NCI-H2227 (cell line): Measurements from ENCODE around the gene MMP11.

Experiments used
- DNase-seq: peaks from one replicate; lab custom pipeline; 2025; ENCODE audit not compliant: unreplicated experiment; lab: John Stamatoyannopoulos, UW

The MMP11 gene

DNA sequence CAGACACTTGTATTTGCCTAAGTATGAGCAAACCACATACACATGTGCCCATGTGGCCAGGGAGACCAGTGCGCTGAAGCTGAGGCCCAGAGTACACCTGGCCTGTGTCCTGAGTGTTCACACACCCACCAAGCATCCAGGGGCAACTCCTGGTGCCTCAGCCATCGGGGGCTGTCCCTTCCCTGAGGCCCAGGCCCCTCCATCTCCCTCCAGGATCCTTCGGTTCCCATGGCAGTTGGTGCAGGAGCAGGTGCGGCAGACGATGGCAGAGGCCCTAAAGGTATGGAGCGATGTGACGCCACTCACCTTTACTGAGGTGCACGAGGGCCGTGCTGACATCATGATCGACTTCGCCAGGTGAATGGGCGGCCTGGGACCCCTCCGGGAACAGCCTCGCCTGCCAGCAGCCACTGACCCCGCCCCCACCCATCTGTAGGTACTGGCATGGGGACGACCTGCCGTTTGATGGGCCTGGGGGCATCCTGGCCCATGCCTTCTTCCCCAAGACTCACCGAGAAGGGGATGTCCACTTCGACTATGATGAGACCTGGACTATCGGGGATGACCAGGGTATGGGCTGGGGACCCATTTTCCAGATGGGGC lies 7.6 kb downstream of the MMP11 start:
- no peak for DNase-seq

DNA sequence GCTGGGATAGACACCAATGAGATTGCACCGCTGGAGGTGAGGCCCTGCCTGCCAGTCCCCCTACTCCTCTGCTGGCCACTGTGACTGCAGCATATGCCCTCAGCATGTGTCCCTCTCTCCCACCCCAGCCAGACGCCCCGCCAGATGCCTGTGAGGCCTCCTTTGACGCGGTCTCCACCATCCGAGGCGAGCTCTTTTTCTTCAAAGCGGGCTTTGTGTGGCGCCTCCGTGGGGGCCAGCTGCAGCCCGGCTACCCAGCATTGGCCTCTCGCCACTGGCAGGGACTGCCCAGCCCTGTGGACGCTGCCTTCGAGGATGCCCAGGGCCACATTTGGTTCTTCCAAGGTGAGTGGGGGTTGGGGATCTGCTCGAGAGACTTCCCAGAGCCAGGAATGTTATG lies 8.4 kb downstream of the MMP11 start:
- DNase-seq = no peak

DNA sequence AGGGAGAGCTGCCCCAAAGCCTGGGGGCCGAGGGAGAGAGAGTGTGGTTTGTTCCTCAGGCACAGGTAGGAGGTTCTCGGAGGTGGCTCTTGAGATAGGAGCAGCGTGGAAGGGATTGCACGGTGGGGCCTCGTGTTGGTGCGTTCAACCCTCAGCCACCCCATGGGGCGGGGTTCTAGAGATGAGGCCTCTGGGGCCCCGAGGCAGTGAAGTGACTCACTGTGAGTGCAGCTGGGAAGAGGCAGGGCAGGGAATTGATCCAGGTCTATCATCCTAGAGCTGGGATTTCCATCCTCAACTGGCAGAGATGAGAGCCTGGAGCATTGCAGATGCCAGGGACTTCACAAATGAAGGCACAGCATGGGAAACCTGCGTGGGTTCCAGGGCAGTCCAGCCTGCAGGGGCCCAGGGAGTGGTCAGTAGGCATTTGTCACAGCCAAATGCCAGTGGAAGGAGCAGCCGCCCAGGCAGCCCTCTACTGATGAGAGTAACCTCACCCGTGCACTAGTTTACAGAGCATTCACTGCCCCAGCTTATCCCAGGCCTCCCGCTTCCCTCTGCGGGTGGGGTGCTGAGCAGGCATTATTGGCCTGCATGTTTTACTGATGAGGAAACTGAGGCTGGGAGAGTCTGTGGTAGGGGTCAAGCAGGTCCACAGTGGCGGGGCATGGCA lies 9.0 kb downstream of the MMP11 start:
- no peak for DNase-seq

DNA sequence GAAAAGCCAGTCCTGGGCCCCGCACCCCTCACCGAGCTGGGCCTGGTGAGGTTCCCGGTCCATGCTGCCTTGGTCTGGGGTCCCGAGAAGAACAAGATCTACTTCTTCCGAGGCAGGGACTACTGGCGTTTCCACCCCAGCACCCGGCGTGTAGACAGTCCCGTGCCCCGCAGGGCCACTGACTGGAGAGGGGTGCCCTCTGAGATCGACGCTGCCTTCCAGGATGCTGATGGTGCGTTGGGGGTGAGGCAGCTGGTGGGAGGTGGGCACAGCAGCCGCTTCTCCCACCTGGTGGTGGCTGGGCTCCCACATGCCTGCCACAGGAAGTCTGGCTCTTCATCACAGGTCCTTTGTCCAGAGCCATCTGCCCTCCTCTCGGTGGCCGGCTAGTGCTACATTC lies 9.6 kb downstream of the MMP11 start:
- no peak for DNase-seq

DNA sequence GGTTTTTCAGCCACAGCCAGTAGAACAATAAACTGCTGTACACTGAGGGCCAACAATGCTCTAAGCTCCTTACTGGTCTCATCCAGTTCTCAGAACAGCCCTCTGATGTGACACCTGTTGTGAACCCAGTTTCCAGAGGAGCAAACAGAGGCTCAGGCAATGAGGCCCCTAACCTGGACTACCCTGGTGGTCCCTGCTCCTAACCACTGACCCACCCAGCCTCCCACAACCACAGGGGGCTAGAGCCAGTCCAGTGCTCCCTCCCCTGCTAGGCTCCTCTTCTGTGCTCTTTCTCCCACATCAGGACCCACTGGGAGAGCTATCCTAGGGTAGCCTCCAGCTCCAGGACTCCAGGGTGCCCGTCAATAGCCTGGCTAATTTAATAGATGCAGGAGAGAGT lies 10.1 kb downstream of the MMP11 start:
- DNase-seq = no peak

DNA sequence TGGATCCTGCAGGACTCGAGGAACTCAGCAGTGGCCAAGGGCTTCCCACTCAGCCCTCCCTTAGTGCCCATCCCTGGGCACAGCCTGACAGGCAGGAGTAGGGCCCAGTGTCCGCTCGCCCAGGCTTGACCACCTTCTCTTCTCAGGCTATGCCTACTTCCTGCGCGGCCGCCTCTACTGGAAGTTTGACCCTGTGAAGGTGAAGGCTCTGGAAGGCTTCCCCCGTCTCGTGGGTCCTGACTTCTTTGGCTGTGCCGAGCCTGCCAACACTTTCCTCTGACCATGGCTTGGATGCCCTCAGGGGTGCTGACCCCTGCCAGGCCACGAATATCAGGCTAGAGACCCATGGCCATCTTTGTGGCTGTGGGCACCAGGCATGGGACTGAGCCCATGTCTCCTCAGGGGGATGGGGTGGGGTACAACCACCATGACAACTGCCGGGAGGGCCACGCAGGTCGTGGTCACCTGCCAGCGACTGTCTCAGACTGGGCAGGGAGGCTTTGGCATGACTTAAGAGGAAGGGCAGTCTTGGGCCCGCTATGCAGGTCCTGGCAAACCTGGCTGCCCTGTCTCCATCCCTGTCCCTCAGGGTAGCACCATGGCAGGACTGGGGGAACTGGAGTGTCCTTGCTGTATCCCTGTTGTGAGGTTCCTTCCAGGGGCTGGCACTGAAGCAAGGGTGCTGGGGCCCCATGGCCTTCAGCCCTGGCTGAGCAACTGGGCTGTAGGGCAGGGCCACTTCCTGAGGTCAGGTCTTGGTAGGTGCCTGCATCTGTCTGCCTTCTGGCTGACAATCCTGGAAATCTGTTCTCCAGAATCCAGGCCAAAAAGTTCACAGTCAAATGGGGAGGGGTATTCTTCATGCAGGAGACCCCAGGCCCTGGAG lies 10.9 kb downstream of the MMP11 start:
- DNase-seq = no peak

DNA sequence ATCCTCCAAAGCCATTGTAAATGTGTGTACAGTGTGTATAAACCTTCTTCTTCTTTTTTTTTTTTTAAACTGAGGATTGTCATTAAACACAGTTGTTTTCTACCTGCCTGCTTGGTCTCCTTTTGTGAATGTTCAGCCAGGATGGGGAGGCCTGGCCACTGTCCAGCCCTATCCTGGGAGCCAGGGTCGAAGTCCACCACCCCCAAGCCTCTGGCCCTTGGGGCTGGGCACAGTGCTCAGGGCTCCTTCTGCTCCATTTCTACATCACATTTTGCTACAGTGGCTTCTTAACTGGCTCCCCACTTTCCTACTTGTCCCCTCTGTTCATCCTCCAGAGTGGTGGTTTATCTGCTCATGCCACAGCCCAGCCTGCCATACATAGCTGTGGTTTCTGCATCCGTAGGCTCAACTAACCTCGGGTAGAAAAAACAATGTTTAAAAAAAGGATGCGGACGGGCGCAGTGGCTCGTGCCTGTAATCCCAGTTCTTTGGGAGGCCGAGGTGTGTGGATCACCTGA lies 11.6 kb downstream of the MMP11 start:
- DNase-seq = no peak

DNA sequence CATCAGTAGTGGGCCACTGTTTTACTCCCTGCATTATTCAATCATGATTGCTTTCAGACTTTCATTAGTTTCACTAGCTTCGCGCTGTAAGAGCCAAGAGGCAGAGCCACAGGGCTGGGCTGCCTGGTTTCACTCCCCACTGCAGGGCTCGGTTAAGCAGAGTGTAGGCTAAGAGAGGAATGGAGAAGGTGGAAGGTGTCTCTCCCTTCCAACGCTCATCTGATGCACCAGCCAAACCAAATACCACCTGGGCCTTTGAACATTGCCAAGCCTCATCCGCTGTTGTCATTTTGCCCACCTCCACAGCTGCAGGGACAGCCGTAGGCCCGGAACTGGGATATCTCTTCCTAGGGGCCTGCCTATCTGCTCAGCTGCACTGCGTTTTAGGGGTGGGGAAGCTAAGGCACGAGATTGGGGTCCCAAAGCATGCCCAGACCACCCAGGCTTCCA lies 13.6 kb downstream of the MMP11 start:
- DNase-seq = no peak

DNA sequence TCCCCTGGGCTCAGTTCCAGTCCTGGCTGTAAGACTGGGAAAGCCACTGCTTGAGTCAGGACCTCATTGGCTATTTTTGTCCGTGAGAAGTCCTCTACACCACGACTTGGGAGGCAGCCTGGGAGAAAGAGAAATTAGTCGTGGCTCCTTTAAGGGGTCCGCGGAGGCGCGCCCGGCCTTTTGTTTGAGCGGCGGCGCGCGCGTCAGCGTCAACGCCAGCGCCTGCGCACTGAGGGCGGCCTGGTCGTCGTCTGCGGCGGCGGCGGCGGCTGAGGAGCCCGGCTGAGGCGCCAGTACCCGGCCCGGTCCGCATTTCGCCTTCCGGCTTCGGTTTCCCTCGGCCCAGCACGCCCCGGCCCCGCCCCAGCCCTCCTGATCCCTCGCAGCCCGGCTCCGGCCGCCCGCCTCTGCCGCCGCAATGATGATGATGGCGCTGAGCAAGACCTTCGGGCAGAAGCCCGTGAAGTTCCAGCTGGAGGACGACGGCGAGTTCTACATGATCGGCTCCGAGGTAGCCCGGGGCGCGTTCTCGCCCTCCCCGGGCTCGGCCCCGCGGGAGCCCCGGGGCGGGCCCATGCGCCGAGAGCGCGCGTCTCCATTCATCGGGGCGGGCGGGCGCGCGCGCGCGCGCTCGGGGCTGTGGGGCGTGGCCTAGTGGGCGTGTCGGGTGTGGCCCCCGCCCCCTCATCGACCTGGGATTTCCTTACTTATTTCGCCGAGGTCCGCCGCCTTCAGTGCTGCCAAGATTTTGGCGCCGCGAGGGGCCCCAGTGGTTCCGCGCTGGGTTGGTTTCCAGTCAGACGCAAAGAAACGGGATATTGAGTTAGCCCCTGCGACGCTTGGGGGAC lies 14.3 kb downstream of the MMP11 start, which contains the start of gene SMARCB1:
SMARCB1 (plus strand) TSS at position 215 of the 848 bp plus-strand sequence; CDS start at position 419, 204 bp downstream.
- DNase-seq = peak; percentile 91

DNA sequence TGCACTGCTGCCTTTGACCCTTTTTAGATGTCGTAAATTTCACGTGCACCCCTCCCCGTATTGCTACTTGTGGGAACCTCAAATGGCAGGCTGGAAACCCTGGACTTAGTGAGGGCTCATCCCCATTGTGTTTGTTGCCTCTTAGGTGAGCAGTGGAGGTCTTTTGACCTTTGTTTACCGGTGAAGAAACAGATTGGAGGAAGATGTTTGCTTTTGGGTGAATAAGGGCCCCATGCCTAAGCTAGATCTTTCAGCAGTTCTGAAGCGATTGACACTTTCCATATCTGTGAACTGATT lies 14.9 kb downstream of the MMP11 start:
- DNase-seq = no peak

DNA sequence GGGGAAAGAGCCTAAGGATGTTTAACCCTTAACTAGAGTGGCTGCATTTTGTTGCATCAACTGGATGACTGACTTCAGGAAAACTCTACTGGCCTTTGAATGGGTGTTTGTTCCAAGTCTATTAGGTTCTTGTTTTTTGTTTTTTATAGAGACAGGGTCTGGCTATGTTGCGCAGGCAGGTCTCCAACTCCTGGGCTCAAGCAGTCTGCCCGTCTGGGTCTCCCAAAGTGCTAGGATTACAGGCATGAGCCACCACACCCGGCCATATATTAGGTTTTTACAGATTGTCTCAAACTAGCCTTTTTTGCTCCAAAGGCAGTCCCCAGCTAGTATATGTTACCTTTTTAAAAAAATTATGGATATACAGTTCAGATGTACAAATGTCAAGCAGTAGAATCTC lies 15.3 kb downstream of the MMP11 start:
- DNase-seq = no peak

DNA sequence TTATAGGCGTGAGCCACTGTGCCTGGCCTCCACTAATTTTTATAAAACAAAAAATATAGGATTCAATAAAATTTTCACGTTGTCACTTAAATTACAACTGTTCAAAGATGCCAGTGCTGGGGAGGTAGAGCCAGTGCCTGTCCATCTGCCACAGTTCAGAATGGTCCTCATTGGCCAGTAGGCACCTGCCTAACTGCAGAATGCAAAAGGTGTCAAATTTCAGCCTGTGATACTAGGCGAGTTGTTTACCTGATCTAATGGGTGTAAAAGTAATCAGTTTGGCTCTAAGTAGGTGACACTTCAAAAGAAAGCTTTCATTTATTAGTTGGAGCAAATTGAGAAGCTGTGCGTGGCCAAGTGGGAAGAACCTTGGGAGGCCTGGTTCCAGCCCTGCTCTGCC lies 16.5 kb downstream of the MMP11 start:
- DNase-seq = no peak

DNA sequence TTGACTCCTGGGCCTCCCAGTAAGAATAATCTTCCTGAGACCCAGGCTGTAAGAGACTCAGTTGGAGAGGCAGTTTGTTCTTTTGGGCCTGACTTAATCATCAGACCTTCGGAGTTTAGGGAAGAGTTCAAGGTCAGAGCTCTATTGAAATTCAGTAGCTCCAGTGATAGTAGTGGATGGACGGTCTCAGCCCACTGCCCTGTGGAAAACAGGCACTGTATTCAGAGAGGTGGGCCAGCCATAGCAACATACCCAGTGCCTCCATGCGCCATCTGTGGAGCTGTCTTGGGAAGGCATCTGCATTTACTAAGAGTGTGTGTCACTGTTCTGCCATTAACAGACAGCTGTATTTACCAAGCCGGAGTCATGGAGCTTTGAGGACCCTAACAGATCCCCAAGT lies 17.0 kb downstream of the MMP11 start:
- DNase-seq = peak; percentile 39

DNA sequence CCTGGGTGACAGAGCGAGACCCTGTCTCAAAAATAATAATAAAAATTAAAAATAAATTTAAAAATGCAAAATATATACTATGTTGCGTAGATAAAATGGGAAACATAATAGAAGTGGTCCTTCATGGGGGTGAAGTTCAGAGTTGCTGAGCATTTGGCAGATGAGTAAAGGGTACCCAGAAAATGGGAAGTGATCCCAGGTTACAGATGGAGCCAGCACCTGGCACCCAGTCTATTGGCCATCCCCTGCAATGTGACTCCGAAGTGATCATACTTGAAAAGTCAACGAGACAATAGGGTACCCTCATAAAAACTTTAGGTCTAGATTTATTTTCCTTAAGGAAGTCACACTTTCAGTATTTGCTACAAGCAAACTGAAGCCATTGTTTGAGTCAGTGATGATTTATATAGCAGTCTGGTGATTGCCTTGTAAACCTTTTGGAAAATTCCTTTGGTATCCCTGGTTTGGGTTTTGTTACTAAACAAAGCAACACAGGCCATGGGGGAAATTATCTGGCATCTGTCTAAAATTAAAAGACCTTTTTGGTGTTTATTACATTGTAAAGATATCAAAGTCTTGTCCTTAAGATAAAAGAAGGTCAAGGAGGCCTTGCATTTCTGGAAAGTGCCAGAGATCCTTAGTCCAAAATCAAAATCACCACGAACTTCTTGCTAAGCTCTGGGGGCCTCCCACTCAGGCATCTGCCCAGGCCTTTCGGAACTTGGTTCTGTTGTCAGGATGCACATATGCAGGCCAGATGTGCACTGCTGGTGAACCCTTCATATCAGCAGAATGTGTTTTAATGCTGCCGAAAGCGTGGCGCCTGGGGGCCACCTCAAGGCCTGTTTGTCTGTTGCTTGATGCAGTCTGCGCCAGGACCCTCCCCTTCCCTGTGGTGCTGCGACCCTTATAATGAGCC lies 18.4 kb downstream of the MMP11 start:
- DNase-seq = no peak

DNA sequence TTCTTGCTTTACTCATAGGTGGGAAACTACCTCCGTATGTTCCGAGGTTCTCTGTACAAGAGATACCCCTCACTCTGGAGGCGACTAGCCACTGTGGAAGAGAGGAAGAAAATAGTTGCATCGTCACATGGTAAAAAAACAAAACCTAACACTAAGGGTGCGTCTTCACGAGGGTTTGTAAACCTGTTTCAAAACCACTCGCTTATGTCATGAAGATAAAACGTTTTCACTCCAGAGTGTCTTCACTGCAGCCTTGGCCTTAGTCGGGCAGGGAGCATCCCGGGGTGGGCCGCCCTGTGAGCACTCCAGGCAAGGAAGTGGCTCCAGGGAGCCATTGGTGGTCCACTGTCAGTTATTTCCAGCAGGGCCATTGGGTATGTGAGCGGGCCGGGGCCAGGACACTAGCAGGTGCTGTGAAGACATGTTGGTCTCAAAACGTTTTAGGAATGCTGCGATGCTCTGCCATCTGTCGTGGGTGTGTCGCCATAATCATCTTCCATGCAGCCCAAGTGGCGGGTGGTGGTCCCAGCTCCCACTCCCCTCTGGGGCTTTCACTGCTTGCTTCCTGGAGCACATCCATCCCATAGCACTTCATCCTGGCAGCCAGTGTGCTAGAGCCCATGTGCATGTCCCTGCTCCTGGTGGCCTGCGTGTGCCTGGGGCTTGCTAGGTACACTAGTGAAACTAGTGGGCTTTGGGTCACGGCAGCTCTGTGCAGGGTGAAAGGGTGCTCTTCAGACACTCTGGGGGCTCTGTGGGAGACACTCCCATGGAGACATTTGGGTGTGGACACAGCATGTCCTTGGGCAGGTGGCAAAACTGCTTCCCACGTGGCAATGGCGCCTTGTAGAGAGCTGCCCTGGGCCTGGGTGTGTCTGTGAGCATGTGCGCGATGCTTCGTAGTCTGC lies 19.3 kb downstream of the MMP11 start:
- no peak for DNase-seq

DNA sequence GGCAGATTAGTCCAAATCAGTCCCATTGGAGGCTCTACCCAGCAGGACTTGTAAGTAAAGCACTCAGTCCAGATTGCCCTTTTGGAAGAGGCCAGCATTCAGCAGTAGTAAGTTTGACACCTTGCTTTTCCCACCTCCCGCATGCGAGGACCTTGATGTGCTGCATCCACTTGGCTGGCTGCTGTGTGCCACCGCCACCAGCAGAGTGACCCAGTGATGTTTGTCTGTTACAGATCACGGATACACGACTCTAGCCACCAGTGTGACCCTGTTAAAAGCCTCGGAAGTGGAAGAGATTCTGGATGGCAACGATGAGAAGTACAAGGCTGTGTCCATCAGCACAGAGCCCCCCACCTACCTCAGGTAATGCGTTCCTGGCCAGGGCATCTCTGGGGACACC lies 20.7 kb downstream of the MMP11 start:
- no peak for DNase-seq

DNA sequence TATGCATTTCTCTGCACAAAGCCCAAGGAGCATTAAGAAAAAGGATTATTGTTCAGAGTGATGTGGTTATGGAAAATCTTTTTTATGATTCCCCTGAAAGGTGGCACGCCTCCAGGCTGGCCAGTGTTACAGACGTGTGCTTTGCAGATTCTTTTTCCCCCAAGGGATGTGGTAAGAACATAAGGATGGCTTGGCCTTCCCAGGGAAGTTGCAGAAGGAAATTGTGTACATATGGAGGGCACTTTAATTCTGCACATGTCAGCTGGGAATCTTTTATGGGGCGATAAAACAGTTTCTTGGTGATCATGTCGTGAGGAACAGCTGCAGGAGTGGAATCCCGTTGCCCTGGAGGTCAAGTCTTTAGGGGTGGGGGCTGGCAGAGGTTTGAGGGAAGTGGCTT lies 23.8 kb downstream of the MMP11 start:
- DNase-seq = no peak

DNA sequence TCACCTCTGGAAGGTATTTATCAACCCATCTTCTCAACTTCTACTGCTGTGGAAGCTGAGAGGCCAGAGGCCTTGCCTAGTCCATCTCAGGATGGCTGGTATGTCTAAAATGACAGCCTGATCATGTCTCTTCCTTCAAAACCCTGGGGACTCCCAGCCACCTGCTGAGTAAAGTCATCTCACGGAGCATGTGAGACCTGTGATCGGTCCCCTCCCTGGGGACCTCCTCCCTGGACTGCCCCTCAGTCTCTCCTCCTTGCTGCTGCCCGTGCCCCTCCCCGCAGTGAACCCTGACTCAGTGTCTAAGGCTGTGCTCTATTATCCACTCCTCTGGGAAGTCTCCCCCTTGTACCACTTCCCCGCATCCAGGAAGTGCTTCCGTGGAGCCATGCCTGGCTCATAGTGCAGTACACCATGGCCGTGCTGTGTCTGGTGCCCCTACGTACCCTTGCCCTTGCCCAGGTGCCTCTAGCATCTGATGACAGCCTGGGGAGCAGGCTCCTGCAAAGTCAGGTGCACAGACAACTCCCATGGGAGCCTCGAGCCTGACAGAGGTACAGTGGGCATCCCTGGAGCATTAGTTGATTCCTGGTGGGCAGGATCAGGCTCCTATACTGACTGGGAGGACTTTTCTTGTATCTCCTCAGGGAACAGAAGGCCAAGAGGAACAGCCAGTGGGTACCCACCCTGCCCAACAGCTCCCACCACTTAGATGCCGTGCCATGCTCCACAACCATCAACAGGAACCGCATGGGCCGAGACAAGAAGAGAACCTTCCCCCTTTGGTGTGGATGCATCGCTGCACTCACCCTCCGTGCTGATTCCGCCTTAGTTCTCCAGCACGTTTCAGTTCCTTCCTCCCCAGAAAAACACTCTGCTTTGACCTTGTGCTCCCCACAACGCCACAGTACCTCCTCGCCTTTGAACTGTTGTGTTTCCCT lies 27.9 kb downstream of the MMP11 start:
- no peak for DNase-seq
